HepG2 (cell line): ENCODE measurements around the gene GRK4. TPM values are rescaled to one million over a fixed set of nuclear protein-coding genes. Genes with fewer than 3 reads are reported as not detected.
A peak's percentile ranks its signal among the peaks of the same experiment; 100 is the strongest.

ENCODE experiments used
- ATAC-seq: fragments of 200-7000 bp; cut with Tn5 transposase; 3 replicates; pipeline ENCODE4 v1.9.1; 2020; ENCODE audit warnings: mild to moderate bottlenecking, moderate library complexity
- BruUV-seq: library from RNA; stranded (reverse); fragments of 400-500 nt; replicated peaks from 2 replicates; lab custom pipeline; 2021; lab: Mats Ljungman, UMichigan
- CTCF ChIA-PET: fragments of 300-600 bp; formaldehyde crosslinking; extraction: SDS; loops from one replicate; lab custom pipeline; 2021; ENCODE audit warnings: low total read pairs, inconsistent platforms, low intra/inter-chr PET ratio; lab: Yijun Ruan, JAX
- POLR2A ChIA-PET: fragments of 350-600 bp; sonication (Branson Sonifier 250); formaldehyde crosslinking; loops from one replicate; lab custom pipeline; 2020; ENCODE audit warnings: antibody characterized with exemption, inconsistent platforms; lab: Yijun Ruan, JAX
- DNase-seq: peaks from one replicate; pipeline ENCODE4 v3.0.0-alpha.2; 2015; ENCODE audit warnings: low spot score
- FAIRE-seq: peaks from 3 replicates; lab custom pipeline; 2011; peaks lifted over from hg19 to GRCh38; lab: Jason Lieb, UNC
- H2AFZ ChIP-seq: one replicate; pipeline ENCODE4 v1.6.1; 2011; ENCODE audit warnings: low read length, inconsistent platforms
- H3K27ac ChIP-seq: fragments of 300-600 bp; 3 replicates; pipeline ENCODE4 v1.8.0; 2011; ENCODE audit warnings: mixed run types, mild to moderate bottlenecking, mixed read lengths, low read length, inconsistent platforms; ENCODE audit not compliant: insufficient read depth; ENCODE audit errors: extremely low read length
- H3K27me3 ChIP-seq, 2 experiments: fragments of 200-600 bp in 1 of 2; 2 replicates in 1 of 2; 3 replicates in 1 of 2; pipeline versions ENCODE4 v1.6.0 to v1.8.0; 2011; ENCODE audit warnings: low read length in 2 of 2, mild to moderate bottlenecking in 2 of 2, moderate library complexity in 2 of 2, inconsistent platforms in 1 of 2; ENCODE audit not compliant: insufficient read depth in 2 of 2, control insufficient read depth in 1 of 2
- H3K36me3 ChIP-seq, 2 experiments: fragments of 200-600 bp in 1 of 2; replicated peaks in 1 of 2; 2 replicates in 1 of 2; 3 replicates in 1 of 2; pipeline versions ENCODE4 v1.5.1 to v1.8.0; 2011; ENCODE audit warnings: low read length in 2 of 2, inconsistent platforms in 1 of 2; ENCODE audit not compliant: insufficient read depth in 2 of 2, control insufficient read depth in 1 of 2
- H3K4me1 ChIP-seq: 2 replicates; pipeline ENCODE4 v1.5.1; 2012; ENCODE audit warnings: low read length, inconsistent platforms; ENCODE audit not compliant: insufficient read depth
- H3K4me2 ChIP-seq: 2 replicates; pipeline ENCODE4 v1.6.0; 2011; ENCODE audit warnings: low read depth, low read length, inconsistent platforms
- H3K4me3 ChIP-seq, 3 experiments: fragments of 200-600 bp in 1 of 3; sonication (generic), shearing (Covaris generic) in 1 of 3; replicated peaks in 1 of 3; 2 replicates each; pipeline ENCODE4 v1.5.1; 2011 to 2016; ENCODE audit warnings: low read length in 3 of 3, inconsistent platforms in 2 of 3, low read depth in 2 of 3, mild to moderate bottlenecking in 2 of 3, control low read depth in 1 of 3, mixed read lengths in 1 of 3; ENCODE audit not compliant: insufficient read depth in 1 of 3
- H3K79me2 ChIP-seq: one replicate; pipeline ENCODE4 v1.6.1; 2011; ENCODE audit warnings: low read length, inconsistent platforms; ENCODE audit not compliant: insufficient read depth
- H3K9ac ChIP-seq: 2 replicates; pipeline ENCODE4 v1.6.0; 2011; ENCODE audit warnings: mild to moderate bottlenecking, low read depth, low read length, inconsistent platforms; ENCODE audit not compliant: insufficient read depth
- H3K9me3 ChIP-seq: 2 replicates; pipeline ENCODE4 v1.5.1; 2012; ENCODE audit warnings: mild to moderate bottlenecking, low read length
- H4K20me1 ChIP-seq: 2 replicates; pipeline ENCODE4 v1.6.0; 2011; ENCODE audit warnings: inconsistent platforms, mild to moderate bottlenecking, low read length, moderate library complexity; ENCODE audit not compliant: insufficient read depth
- AGO2 ChIP-seq: fragments of 200-400 bp; formaldehyde crosslinking; optimal IDR thresholded peaks from 2 replicates; pipeline ENCODE3; 2017; ENCODE audit warnings: mild to moderate bottlenecking, low read depth, low read length, moderate library complexity
- HOXD1 ChIP-seq: sonication (generic); formaldehyde crosslinking; IDR thresholded peaks from 2 replicates; pipeline ENCODE4 v1.5.0; 2020; ENCODE audit warnings: missing genetic modification reagents
- JDP2 ChIP-seq: sonication (generic); formaldehyde crosslinking; IDR thresholded peaks from 2 replicates; pipeline ENCODE4 v1.8.1; 2022; ENCODE audit warnings: missing genetic modification reagents, borderline replicate concordance
- RNF2 ChIP-seq: fragments of 450-650 bp; conservative IDR thresholded peaks from 2 replicates; pipeline ENCODE4 v1.6.1; 2016; ENCODE audit warnings: low read depth
- ZNF281 ChIP-seq: sonication (generic); formaldehyde crosslinking; IDR thresholded peaks from 2 replicates; pipeline ENCODE4 v1.4.0; 2020; ENCODE audit warnings: missing genetic modification reagents, borderline replicate concordance
- ZNF446 ChIP-seq: sonication (generic); formaldehyde crosslinking; IDR thresholded peaks from 2 replicates; pipeline ENCODE4 v1.5.0; 2020; ENCODE audit warnings: mild to moderate bottlenecking, missing genetic modification reagents
- ZNF546 ChIP-seq: sonication (generic); formaldehyde crosslinking; conservative IDR thresholded peaks from 2 replicates; pipeline ENCODE4 v1.8.1; 2023; ENCODE audit warnings: mild to moderate bottlenecking, missing genetic modification reagents
- ZNF574 ChIP-seq: sonication (generic); formaldehyde crosslinking; IDR thresholded peaks from 2 replicates; pipeline ENCODE4 v1.4.0; 2020; ENCODE audit warnings: missing genetic modification reagents
- ZNF776 ChIP-seq: sonication (generic); formaldehyde crosslinking; IDR thresholded peaks from 2 replicates; pipeline ENCODE4 v1.4.0; 2020; ENCODE audit warnings: mild to moderate bottlenecking, missing genetic modification reagents
- ZNF780A ChIP-seq: sonication (generic); formaldehyde crosslinking; IDR thresholded peaks from 2 replicates; pipeline ENCODE4 v1.8.0; 2022; ENCODE audit warnings: mild to moderate bottlenecking, missing genetic modification reagents, moderate library complexity
- WGBS: methylation state at CpG from one replicate; pipeline ENCODE4 v1.1.6; 2017; ENCODE audit warnings: low lambda C conversion rate; 5-methylcytosine and 5-hydroxymethylcytosine counted together
- in situ Hi-C: cut with HindIII; loops from 2 replicates; pipeline ENCODE4 v1.10.0; 2017; ENCODE audit warnings: low pct_unique_long_range_greater_than_20kb; ENCODE audit not compliant: extremely low pct_ligation_motif_present
- intact Hi-C: fragments of 100-400 bp; cut with micrococcal nuclease; formaldehyde crosslinking; loops from one replicate; pipeline ENCODE4 v1.10.0; 2022; ENCODE audit not compliant: unreplicated experiment
- polyA plus RNA-seq, 8 experiments: library from polyadenylated mRNA; depleted of rRNA in 3 of 8; stranded (reverse) in 7 of 8; unstranded in 1 of 8; fragments of >200 nt; fragmentation: Illumina TruSeq in 4 of 8; extraction: Trizol in 4 of 8; gene quantifications; 2 replicates each; pipeline versions ENCODE4 v1.2.1 to v1.2.3, GENCODE V29; 2011 to 2016; ENCODE audit warnings: low read depth in 4 of 8, missing spikeins in 1 of 8, mixed read lengths in 1 of 8; ENCODE audit not compliant: insufficient read depth in 1 of 8
- total RNA-seq, 5 experiments: library from RNA; depleted of rRNA; stranded (reverse); fragments of >200 nt; fragmentation: Illumina TruSeq; extraction: Trizol; gene quantifications; 2 replicates each; pipeline ENCODE4 v1.2.3, GENCODE V29; 2016; ENCODE audit warnings: low read depth in 1 of 5

Gene GRK4
- total and polyA plus RNA-seq, 2 of the 13 experiments (the other 11 are each of a cell fraction or from before 2014, with no cell fraction given), result 1.8 to 2.0 TPM

GRCh38 chr4:3036131-3036952 is 73.0 kb downstream of the GRK4 start (continued):
- TF ChIP-seq ZNF281 (CRISPR knock-in tag) (no peak), JDP2 (CRISPR knock-in tag) (no peak), ZNF546 (CRISPR knock-in tag) (no peak)

GRCh38 chr4:3037957-3038461 is 74.6 kb downstream of the GRK4 start:
- no peak for ATAC-seq
- Histone ChIP-seq H3K4me3 (peak overlapping the region in 2 of 3 experiments; percentile 49 to 54; a peak in 4 of 6 replicates), H3K4me1 (peaks cover 74% of the 10 kb centered on the region), H3K9me3 (no peaks in the 10 kb centered on the region), H3K4me2 (peak overlapping the region; percentile 99), H3K79me2 (no peaks in the 10 kb centered on the region), H3K9ac (no peak overlapping the region), H3K36me3 (no peaks in the 10 kb centered on the region), H3K27ac (no peak overlapping the region), H2AFZ (no peak overlapping the region), H3K27me3 (peaks cover 3 to 31% of the 10 kb centered on the region in 2 experiments; a peak in 3 of 5 replicates), H4K20me1 (no peaks in the 10 kb centered on the region)
- intact Hi-C loops, result loop anchor here (1.0 kb wide), 2 partner anchors 29 to 60 kb away; no protein-coding TSS in a partner anchor
- POLR2A ChIA-PET, result no interaction called here
- 25% methylated on average over 5 of the region's 6 CpGs for WGBS
- in situ Hi-C loops, result loop anchor here (5.0 kb wide), 1 partner anchor 56 kb away; no protein-coding TSS in a partner anchor
- no peak for DNase-seq
- CTCF ChIA-PET, result interaction anchor here (1.0 to 1.7 kb wide), 6 partner anchors 29 to 89 kb away, joined by 3 to 14 read pairs (median 4); no protein-coding TSS in a partner anchor
- no peak for FAIRE-seq
- BruUV-seq, result no TSS peak
- no peak for TF ChIP-seq ZNF780A
- TF ChIP-seq ZNF776, result no peak
- TF ChIP-seq HOXD1 (CRISPR knock-in tag), result no peak
- no peak for TF ChIP-seq ZNF446 (CRISPR knock-in tag)
- TF ChIP-seq RNF2, result no peak
- TF ChIP-seq AGO2, result no peak
- TF ChIP-seq ZNF574 (CRISPR knock-in tag), result no peak
